Endothelial cell of umbilical vein (primary cell): ENCODE results near the gene ADRA2C. TPM values are rescaled to one million over a fixed set of nuclear protein-coding genes. Genes with fewer than 3 reads are reported as not detected.

Source experiments
- BruUV-seq: library from RNA; stranded (reverse); fragments of 400-500 nt; replicated peaks from 2 replicates; lab custom pipeline; 2021; lab: Mats Ljungman, UMichigan
- CTCF ChIA-PET: fragments of 300-600, 350-600 bp; sonication (Branson Sonifier 250); formaldehyde crosslinking; loops from one replicate; lab custom pipeline; 2021; ENCODE audit warnings: antibody characterized with exemption, inconsistent platforms; lab: Charles Lee
- POLR2A ChIA-PET: fragments of 300-600, 350-600 bp; sonication (Branson Sonifier 250); formaldehyde crosslinking; loops from one replicate; lab custom pipeline; 2021; ENCODE audit warnings: antibody characterized with exemption, inconsistent platforms; lab: Charles Lee
- DNase-seq: peaks from one replicate; pipeline ENCODE4 v3.0.0-alpha.2; 2011; ENCODE audit warnings: low read depth, low spot score
- FAIRE-seq: peaks from 2 replicates; lab custom pipeline; 2011; peaks lifted over from hg19 to GRCh38; lab: Jason Lieb, UNC
- H2AFZ ChIP-seq: 2 replicates; pipeline ENCODE4 v1.6.0; 2012; ENCODE audit warnings: low read depth, low read length, control low read depth, inconsistent platforms
- H3K27ac ChIP-seq: 2 replicates; pipeline ENCODE4 v1.5.1; 2011; ENCODE audit warnings: low read depth, mild to moderate bottlenecking, control low read depth, low read length, moderate library complexity; ENCODE audit not compliant: insufficient read depth
- H3K27me3 ChIP-seq, 2 experiments: 2 replicates each; pipeline versions ENCODE4 v1.6.0 to v1.6.1; 2011; ENCODE audit warnings: low read length in 2 of 2, mixed read lengths in 1 of 2; ENCODE audit not compliant: control insufficient read depth in 2 of 2, insufficient read depth in 2 of 2
- H3K36me3 ChIP-seq, 2 experiments: 2 replicates in 1 of 2; 3 replicates in 1 of 2; pipeline ENCODE4 v1.5.1; 2011; ENCODE audit warnings: low read length in 2 of 2, mild to moderate bottlenecking in 1 of 2, moderate library complexity in 1 of 2; ENCODE audit not compliant: control insufficient read depth in 2 of 2, insufficient read depth in 2 of 2; ENCODE audit errors: extremely low read depth in 1 of 2
- H3K4me1 ChIP-seq: 3 replicates; pipeline ENCODE4 v1.5.1; 2011; ENCODE audit warnings: mild to moderate bottlenecking, low read length; ENCODE audit not compliant: control insufficient read depth, insufficient read depth; ENCODE audit errors: extremely low read depth
- H3K4me2 ChIP-seq: 2 replicates; pipeline ENCODE4 v1.6.1; 2011; ENCODE audit warnings: low read length, control low read depth, mixed read lengths; ENCODE audit not compliant: insufficient read depth
- H3K4me3 ChIP-seq, 3 experiments: fragments of 200-600 bp in 1 of 3; sonication (generic), shearing (Covaris generic) in 1 of 3; replicated peaks in 1 of 3; 2 replicates each; pipeline ENCODE4 v1.5.1; 2011 to 2016; ENCODE audit warnings: control low read depth in 3 of 3, low read length in 3 of 3, mild to moderate bottlenecking in 2 of 3, inconsistent platforms in 1 of 3, low read depth in 1 of 3, moderate library complexity in 1 of 3; ENCODE audit not compliant: insufficient read depth in 1 of 3
- H3K79me2 ChIP-seq: 2 replicates; pipeline ENCODE4 v1.6.0; 2012; ENCODE audit warnings: low read length, inconsistent platforms; ENCODE audit not compliant: control insufficient read depth, insufficient read depth
- H3K9ac ChIP-seq: replicated peaks from 2 replicates; pipeline ENCODE3; 2011; ENCODE audit warnings: low read length, control low read depth; ENCODE audit not compliant: insufficient read depth; ENCODE audit errors: extremely low read depth
- H3K9me1 ChIP-seq: replicated peaks from 3 replicates; pipeline ENCODE4 v1.6.0; 2011; ENCODE audit warnings: mild to moderate bottlenecking, low read length; ENCODE audit not compliant: control insufficient read depth, insufficient read depth; ENCODE audit errors: extremely low read depth
- H3K9me3 ChIP-seq: replicated peaks from 2 replicates; pipeline ENCODE4 v1.5.1; 2012; ENCODE audit warnings: low read length, inconsistent platforms; ENCODE audit not compliant: control insufficient read depth, insufficient read depth
- H4K20me1 ChIP-seq: replicated peaks from 2 replicates; pipeline ENCODE3; 2011; ENCODE audit warnings: mild to moderate bottlenecking, low read length; ENCODE audit not compliant: control insufficient read depth, insufficient read depth; ENCODE audit errors: extremely low read depth
- EZH2 ChIP-seq: IDR thresholded peaks from 2 replicates; pipeline ENCODE4 v1.6.1; 2012; ENCODE audit warnings: borderline replicate concordance, low read depth, mild to moderate bottlenecking, moderate library complexity, low read length, inconsistent platforms; ENCODE audit not compliant: severe bottlenecking
- FOS ChIP-seq: IDR thresholded peaks from 2 replicates; pipeline ENCODE4 v1.6.1; 2011; ENCODE audit warnings: mild to moderate bottlenecking, low read length, moderate library complexity, borderline replicate concordance; ENCODE audit not compliant: insufficient read depth
- GATA2 ChIP-seq: IDR thresholded peaks from 2 replicates; pipeline ENCODE4 v1.7.0; 2011; ENCODE audit warnings: low read depth, mild to moderate bottlenecking, moderate library complexity, mixed read lengths, low read length; ENCODE audit not compliant: insufficient read length, insufficient read depth
- JUN ChIP-seq: IDR thresholded peaks from 2 replicates; pipeline ENCODE4 v1.6.1; 2011; ENCODE audit warnings: borderline replicate concordance, low read depth; ENCODE audit not compliant: insufficient read length, insufficient read depth
- MYC ChIP-seq: IDR thresholded peaks from one replicate; pipeline ENCODE4 v1.6.1; 2011; ENCODE audit warnings: mild to moderate bottlenecking, low read depth, low read length
- POLR2A ChIP-seq: IDR thresholded peaks from 2 replicates; pipeline ENCODE4 v1.6.1; 2012; ENCODE audit warnings: low read depth, mild to moderate bottlenecking, control low read depth, low read length
- POLR2AphosphoS5 ChIP-seq: IDR thresholded peaks from 2 replicates; pipeline ENCODE4 v1.6.1; 2012; ENCODE audit warnings: low read depth, mild to moderate bottlenecking, control low read depth, low read length, moderate library complexity; ENCODE audit not compliant: insufficient read depth
- dilution Hi-C: fragments of 300-500 bp; cut with MboI; formaldehyde crosslinking; loops from one replicate; pipeline ENCODE4 v1.15.0; 2019; ENCODE audit warnings: low sequenced_read_pairs; ENCODE audit not compliant: extremely low pct_ligation_motif_present
- intact Hi-C: fragments of 100-400 bp; cut with micrococcal nuclease; formaldehyde crosslinking; loops from one replicate; pipeline ENCODE4 v1.10.0; 2022
- polyA plus RNA-seq, 4 experiments: library from polyadenylated mRNA; depleted of rRNA in 3 of 4; stranded (reverse) in 3 of 4; unstranded in 1 of 4; fragments of >200 nt; gene quantifications; 2 replicates each; pipeline versions ENCODE4 v1.2.1 to v1.2.3, GENCODE V29; 2011 to 2012; ENCODE audit warnings: missing spikeins in 1 of 4
- total RNA-seq: library from RNA; stranded (reverse); gene quantifications from 2 replicates; pipeline ENCODE4 v1.2.3, GENCODE V29; 2021
- TF ChIP-seq, protein P1 (sequence below), 2 donors: IDR thresholded peaks; 1 replicate in 1 of 2; 2 replicates in 1 of 2; pipeline ENCODE4 v1.5.1; 2011; ENCODE audit warnings: low read length in 2 of 2, mild to moderate bottlenecking in 2 of 2, moderate library complexity in 2 of 2, control low read depth in 1 of 2, inconsistent platforms in 1 of 2, low read depth in 1 of 2; ENCODE audit not compliant: insufficient read depth in 1 of 2; ENCODE audit errors: extremely low read depth in 1 of 2
- TF ChIP-seq, protein P2 (sequence below): IDR thresholded peaks from 2 replicates; pipeline ENCODE4 v1.6.1; 2011; ENCODE audit not compliant: insufficient read depth, insufficient read length

ADRA2C gene
- total and polyA plus RNA-seq, 2 donors (not counting 3 experiments of a cell fraction or from before 2014, with no cell fraction given) = 0.03 to 0.40 TPM

DNA sequence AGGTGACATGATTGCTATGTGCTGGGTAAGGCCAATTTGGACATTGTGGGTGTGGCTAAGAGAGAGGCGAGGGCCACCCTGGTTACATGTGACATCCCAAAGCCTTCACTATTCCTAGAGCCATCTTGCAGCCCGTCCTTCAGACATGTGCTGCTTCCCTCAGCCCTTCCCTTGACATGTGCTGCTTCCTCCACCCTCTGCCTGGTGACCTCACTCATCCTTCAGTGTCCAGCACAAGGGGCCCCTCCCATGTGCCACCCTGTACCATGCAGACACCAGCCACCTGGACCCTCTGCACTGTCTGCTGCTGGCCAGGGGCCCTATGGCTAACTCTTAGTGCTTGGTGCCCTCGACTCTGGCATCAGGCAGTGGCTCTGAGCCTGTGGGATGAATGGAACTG lies 27.4 kb downstream of the ADRA2C start:
- POLR2A ChIA-PET = no interaction called here
- no peaks in the 10 kb centered on the region for H3K27me3 ChIP-seq
- H4K20me1 ChIP-seq = no peaks in the 10 kb centered on the region
- CTCF ChIA-PET = interaction anchor here (2.5 kb wide), 1 partner anchor 87 kb away, joined by 8 read pairs; no protein-coding TSS in a partner anchor
- dilution Hi-C loops = no loop called here
- no peak for DNase-seq
- H3K4me3 ChIP-seq = no peak overlapping the region
- no peak overlapping the region for H3K9ac ChIP-seq
- BruUV-seq = no TSS peak
- no peak overlapping the region for H2AFZ ChIP-seq
- H3K9me1 ChIP-seq = no peaks in the 10 kb centered on the region
- intact Hi-C loops = loop anchor here (2.0 kb wide), 1 partner anchor 87 kb away; no protein-coding TSS in a partner anchor
- no peaks in the 10 kb centered on the region for H3K4me1 ChIP-seq
- no peaks in the 10 kb centered on the region for H3K9me3 ChIP-seq
- no peak overlapping the region for H3K4me2 ChIP-seq
- TF ChIP-seq FOS (no peak), JUN (no peak), POLR2AphosphoS5 (no peak), MYC (no peak), POLR2A (no peak), GATA2 (no peak), EZH2 (no peak)
- TF ChIP-seq, protein P1, sequence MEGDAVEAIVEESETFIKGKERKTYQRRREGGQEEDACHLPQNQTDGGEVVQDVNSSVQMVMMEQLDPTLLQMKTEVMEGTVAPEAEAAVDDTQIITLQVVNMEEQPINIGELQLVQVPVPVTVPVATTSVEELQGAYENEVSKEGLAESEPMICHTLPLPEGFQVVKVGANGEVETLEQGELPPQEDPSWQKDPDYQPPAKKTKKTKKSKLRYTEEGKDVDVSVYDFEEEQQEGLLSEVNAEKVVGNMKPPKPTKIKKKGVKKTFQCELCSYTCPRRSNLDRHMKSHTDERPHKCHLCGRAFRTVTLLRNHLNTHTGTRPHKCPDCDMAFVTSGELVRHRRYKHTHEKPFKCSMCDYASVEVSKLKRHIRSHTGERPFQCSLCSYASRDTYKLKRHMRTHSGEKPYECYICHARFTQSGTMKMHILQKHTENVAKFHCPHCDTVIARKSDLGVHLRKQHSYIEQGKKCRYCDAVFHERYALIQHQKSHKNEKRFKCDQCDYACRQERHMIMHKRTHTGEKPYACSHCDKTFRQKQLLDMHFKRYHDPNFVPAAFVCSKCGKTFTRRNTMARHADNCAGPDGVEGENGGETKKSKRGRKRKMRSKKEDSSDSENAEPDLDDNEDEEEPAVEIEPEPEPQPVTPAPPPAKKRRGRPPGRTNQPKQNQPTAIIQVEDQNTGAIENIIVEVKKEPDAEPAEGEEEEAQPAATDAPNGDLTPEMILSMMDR (IDR thresholded peaks at IDR 0.05; ENCODE audit: extremely low read depth in 1 of 2, insufficient read depth in 1 of 2, low read depth in 1 of 2, low read length in 2 of 2) = no peak
- TF ChIP-seq, protein P2, sequence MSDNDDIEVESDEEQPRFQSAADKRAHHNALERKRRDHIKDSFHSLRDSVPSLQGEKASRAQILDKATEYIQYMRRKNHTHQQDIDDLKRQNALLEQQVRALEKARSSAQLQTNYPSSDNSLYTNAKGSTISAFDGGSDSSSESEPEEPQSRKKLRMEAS = no peak
- H3K79me2 ChIP-seq = no peaks in the 10 kb centered on the region
- H3K27ac ChIP-seq = no peak overlapping the region
- no peaks in the 10 kb centered on the region for H3K36me3 ChIP-seq
- FAIRE-seq = no peak
